ENCODE results near the gene NUCKS1. TPM values are rescaled to one million over a fixed set of nuclear protein-coding genes. Genes with fewer than 3 reads are reported as not detected.

NUCKS1 gene
- total RNA-seq, 1 donor from 2014 or later: 124 TPM

DNA sequence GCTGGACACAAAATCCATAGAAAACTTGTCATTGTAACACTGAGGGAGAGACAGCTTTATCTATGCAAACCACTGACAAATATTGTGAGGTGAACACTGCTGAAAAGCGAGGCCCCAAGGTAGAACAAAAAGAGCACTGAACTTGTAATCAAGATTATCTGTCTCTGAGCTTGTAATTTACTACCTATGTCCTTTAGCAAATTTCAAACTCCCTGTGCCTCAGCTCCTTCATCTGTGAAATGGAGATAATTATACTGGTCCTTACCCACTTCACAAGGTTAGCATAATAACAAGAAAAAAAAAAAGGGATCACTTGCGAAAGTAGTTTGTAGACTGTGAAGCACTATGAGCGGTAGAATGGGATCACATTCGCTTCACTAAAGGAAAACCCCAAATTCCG lies 4.9 kb upstream of the NUCKS1 start:
- Mint-ChIP-seq H3K27ac (ENCODE audit: unreplicated experiment) (no peak overlapping the region), H3K9me3 (ENCODE audit: unreplicated experiment) (peaks cover 12% of the 10 kb centered on the region), H3K4me3 (ENCODE audit: unreplicated experiment) (no peak overlapping the region), H3K4me1 (ENCODE audit: low read depth, unreplicated experiment) (peaks cover 2% of the 10 kb centered on the region), H3K27me3 (ENCODE audit: unreplicated experiment) (peaks cover 3% of the 10 kb centered on the region), H3K36me3 (ENCODE audit: unreplicated experiment) (no peaks in the 10 kb centered on the region)
- TF ChIP-seq, protein P1, sequence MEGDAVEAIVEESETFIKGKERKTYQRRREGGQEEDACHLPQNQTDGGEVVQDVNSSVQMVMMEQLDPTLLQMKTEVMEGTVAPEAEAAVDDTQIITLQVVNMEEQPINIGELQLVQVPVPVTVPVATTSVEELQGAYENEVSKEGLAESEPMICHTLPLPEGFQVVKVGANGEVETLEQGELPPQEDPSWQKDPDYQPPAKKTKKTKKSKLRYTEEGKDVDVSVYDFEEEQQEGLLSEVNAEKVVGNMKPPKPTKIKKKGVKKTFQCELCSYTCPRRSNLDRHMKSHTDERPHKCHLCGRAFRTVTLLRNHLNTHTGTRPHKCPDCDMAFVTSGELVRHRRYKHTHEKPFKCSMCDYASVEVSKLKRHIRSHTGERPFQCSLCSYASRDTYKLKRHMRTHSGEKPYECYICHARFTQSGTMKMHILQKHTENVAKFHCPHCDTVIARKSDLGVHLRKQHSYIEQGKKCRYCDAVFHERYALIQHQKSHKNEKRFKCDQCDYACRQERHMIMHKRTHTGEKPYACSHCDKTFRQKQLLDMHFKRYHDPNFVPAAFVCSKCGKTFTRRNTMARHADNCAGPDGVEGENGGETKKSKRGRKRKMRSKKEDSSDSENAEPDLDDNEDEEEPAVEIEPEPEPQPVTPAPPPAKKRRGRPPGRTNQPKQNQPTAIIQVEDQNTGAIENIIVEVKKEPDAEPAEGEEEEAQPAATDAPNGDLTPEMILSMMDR (IDR thresholded peaks at IDR 0.05; ENCODE audit: partially characterized antibody, unreplicated experiment): no peak
- no peak for DNase-seq

DNA sequence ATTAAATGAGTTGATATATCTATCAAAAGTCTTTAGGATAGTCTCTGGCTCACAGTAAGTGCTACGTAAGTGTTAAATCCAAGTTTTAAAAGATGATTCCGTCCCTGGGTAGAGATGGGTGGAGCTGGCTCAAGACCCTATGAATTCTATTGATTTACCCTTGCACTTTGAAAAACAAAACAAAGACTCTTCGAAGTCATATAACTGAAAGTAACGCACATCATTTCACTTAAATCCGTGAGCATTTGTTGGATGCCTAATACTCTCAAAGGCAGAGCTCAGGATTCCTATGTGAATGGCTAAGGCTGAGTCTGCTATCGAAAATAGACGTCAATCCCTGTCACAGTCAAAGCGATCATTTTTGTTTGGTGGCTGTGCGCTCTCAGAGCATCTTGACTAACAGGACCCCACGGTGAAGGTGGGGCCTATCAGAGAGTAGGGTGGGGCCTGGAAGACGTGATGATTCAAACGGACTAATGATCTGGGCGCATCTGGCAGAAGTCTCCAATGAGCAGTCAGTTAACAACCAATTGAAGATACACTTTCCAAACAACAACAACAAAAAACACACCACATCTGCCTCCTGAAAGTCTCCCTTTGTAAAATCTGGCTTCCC lies 1.2 kb upstream of the NUCKS1 start:
- TF ChIP-seq, protein P1 (IDR thresholded peaks at IDR 0.05; ENCODE audit: partially characterized antibody, unreplicated experiment): no peak
- Mint-ChIP-seq H3K27me3 (ENCODE audit: unreplicated experiment) (peaks cover 5% of the 10 kb centered on the region), H3K36me3 (ENCODE audit: unreplicated experiment) (no peaks in the 10 kb centered on the region), H3K4me1 (ENCODE audit: low read depth, unreplicated experiment) (peaks cover 16% of the 10 kb centered on the region), H3K4me3 (ENCODE audit: unreplicated experiment) (peak overlapping the region; percentile 89), H3K27ac (ENCODE audit: unreplicated experiment) (peak overlapping the region; percentile 65), H3K9me3 (ENCODE audit: unreplicated experiment) (peaks cover 16% of the 10 kb centered on the region)
- DNase-seq: no peak

DNA sequence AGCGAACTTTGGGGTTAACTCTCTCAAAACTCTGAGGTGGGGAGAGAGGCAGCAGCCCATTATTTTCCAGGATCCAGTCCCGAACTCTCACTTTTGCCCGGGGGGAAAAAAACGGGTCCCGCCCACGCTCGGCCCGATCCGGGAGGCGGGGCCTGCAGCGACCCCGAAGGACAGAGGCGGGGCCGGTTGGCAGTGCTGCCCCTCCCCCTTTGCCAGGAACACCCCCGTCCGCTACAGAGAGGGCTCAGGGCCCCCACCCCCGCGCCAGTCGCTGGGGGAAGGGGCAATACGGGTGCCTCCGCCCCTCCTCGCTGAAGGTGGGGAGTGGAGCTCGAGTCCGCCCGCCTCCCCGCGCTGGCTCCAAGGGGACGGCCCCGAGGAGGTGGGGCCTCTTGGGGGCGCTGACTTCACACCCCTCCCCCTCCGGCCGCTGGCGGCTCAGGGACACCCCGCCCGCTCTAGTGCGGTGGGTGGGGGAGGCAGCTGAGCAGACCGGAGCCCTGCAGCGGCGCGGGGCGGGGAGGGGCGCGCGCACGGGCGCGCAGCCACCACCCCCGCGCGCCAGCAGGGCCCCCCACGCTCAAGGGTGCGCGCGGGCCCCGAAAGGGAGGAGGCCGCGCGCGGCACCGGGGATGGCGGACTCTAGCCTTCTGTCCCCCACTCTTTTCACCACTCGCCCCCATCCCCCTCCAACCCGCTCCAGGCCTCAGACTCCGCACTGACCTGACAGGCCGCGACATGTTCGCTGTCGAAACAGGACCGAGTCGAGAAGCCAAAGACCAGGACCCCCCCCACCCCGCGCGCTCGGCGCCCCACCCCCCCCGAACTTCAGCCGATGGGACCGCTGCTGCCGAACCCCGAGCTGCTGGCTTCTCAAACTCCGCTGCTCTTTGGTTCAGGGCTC lies 496 bp downstream of the NUCKS1 start:
- Mint-ChIP-seq H3K27ac (ENCODE audit: unreplicated experiment) (peak overlapping the region; percentile 95), H3K4me3 (ENCODE audit: unreplicated experiment) (peak overlapping the region; percentile 93), H3K36me3 (ENCODE audit: unreplicated experiment) (no peaks in the 10 kb centered on the region), H3K4me1 (ENCODE audit: low read depth, unreplicated experiment) (peaks cover 18% of the 10 kb centered on the region), H3K27me3 (ENCODE audit: unreplicated experiment) (peaks cover 5% of the 10 kb centered on the region), H3K9me3 (ENCODE audit: unreplicated experiment) (peaks cover 16% of the 10 kb centered on the region)
- DNase-seq: peak; percentile 90
- TF ChIP-seq, protein P1 (IDR thresholded peaks at IDR 0.05; ENCODE audit: partially characterized antibody, unreplicated experiment): no peak

DNA sequence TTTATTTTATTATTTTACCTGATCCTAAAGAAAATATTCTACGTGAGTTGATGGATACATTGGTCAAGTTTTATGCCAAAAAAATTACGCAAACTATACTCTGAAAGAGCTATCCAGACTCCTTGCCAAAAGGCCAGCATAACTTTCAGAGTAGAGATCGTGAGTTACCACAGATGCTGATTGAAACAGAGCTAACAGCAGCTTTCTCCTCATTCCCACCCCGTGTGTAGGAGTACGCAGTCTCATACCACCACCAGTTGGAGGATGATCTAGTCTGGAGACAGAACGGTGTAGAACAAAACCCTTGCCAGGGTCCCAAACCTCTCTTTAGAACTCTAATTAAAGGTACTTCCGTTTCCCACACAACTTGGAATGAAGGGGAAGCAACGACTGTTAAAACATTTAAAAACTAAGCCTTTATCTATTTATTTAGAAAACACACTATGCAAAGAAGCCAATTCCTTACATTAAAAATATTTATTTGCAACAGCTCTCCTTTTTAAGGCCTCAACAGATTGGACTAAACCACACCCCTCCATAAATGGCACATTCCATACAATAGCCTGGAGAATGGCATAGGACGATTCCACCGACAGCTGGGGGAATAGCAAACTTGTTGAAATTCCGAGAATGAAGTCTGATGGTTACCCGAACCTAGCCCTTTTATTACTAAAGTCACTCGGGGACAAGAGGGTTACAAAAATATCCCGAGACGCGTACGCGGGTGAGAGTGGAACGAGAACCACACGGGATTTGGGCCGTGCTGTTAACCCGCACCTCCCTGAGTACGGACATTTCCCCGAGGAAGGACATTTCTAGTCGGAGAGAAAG lies 1.4 kb downstream of the NUCKS1 start:
- no peak for DNase-seq
- Mint-ChIP-seq H3K27ac (ENCODE audit: unreplicated experiment) (peak overlapping the region; percentile 95), H3K4me3 (ENCODE audit: unreplicated experiment) (peak overlapping the region; percentile 93), H3K36me3 (ENCODE audit: unreplicated experiment) (no peaks in the 10 kb centered on the region), H3K4me1 (ENCODE audit: low read depth, unreplicated experiment) (peaks cover 20% of the 10 kb centered on the region), H3K27me3 (ENCODE audit: unreplicated experiment) (peaks cover 5% of the 10 kb centered on the region), H3K9me3 (ENCODE audit: unreplicated experiment) (peaks cover 16% of the 10 kb centered on the region)
- TF ChIP-seq, protein P1 (IDR thresholded peaks at IDR 0.05; ENCODE audit: partially characterized antibody, unreplicated experiment): no peak
